ENCODE data around the gene RABGAP1L.
"Not testable (repeated sequence)": the region's sequence is repeated elsewhere in the genome, so short reads cannot be mapped to it uniquely, and the experiment has no call there.

RABGAP1L gene

GRCh38 chr1:174159252-174160108 lies at the start of gene RABGAP1L:
TSS of gene RABGAP1L (plus strand) at chr1:174159520.
- DNase-seq, result peak; percentile 97

- no peak for DNase-seq
Measured at GRCh38 chr1:174110053-174110452, 49.3 kb upstream of the RABGAP1L start.

GRCh38 chr1:174112489-174113162 lies 46.7 kb upstream of the RABGAP1L start:
- no peak for DNase-seq

GRCh38 chr1:174114106-174114505 lies 45.2 kb upstream of the RABGAP1L start:
- no peak for DNase-seq

GRCh38 chr1:174114788-174115448 lies 44.4 kb upstream of the RABGAP1L start:
- DNase-seq, result peak; percentile 23

- DNase-seq, result no peak
Measured at GRCh38 chr1:174116042-174116441, 43.3 kb upstream of the RABGAP1L start.

GRCh38 chr1:174118751-174119150 lies 40.6 kb upstream of the RABGAP1L start:
- DNase-seq, result no peak

GRCh38 chr1:174122318-174122717 lies 37.0 kb upstream of the RABGAP1L start:
- DNase-seq, result not testable (repeated sequence)

GRCh38 chr1:174123843-174124242 lies 35.5 kb upstream of the RABGAP1L start:
- no peak for DNase-seq

GRCh38 chr1:174127176-174127575 lies 32.1 kb upstream of the RABGAP1L start:
- not testable (repeated sequence) for DNase-seq

GRCh38 chr1:174131032-174131638 lies 28.2 kb upstream of the RABGAP1L start:
- no peak for DNase-seq

- no peak for DNase-seq
Measured at GRCh38 chr1:174134003-174134659, 25.2 kb upstream of the RABGAP1L start.

- no peak for DNase-seq
Measured at GRCh38 chr1:174135211-174135610, 24.1 kb upstream of the RABGAP1L start.

- DNase-seq, result no peak
Measured at GRCh38 chr1:174136714-174137113, 22.6 kb upstream of the RABGAP1L start.

GRCh38 chr1:174142836-174143235 lies 16.5 kb upstream of the RABGAP1L start:
- no peak for DNase-seq

- DNase-seq, result not testable (repeated sequence)
Measured at GRCh38 chr1:174143727-174144396, 15.5 kb upstream of the RABGAP1L start.

GRCh38 chr1:174144397-174144783 lies 14.9 kb upstream of the RABGAP1L start:
- not testable (repeated sequence) for DNase-seq

- DNase-seq, result no peak
Measured at GRCh38 chr1:174149216-174149615, 10.1 kb upstream of the RABGAP1L start.

GRCh38 chr1:174150499-174150898 lies 8.8 kb upstream of the RABGAP1L start:
- DNase-seq, result no peak

GRCh38 chr1:174152427-174152826 lies 6.9 kb upstream of the RABGAP1L start:
- DNase-seq, result no peak

GRCh38 chr1:174153085-174153824 lies 6.1 kb upstream of the RABGAP1L start:
- no peak for DNase-seq

GRCh38 chr1:174153825-174154107 lies 5.6 kb upstream of the RABGAP1L start:
- DNase-seq, result no peak

Measured in NCI-H774 (cell line).